ENCODE data around the gene TCAIM.

- no peak for TF ChIP-seq EZH2phosphoT487 (IDR thresholded peaks at IDR 0.05; ENCODE audit: low read depth, severe bottlenecking, unreplicated experiment)
- TF ChIP-seq CTCF (IDR thresholded peaks at IDR 0.05; ENCODE audit: poor library complexity): no peak
- TF ChIP-seq EZH2 (IDR thresholded peaks at IDR 0.05; ENCODE audit: borderline replicate concordance): no peak
Measured at GRCh38 chr3:44363591-44363990, 25.0 kb downstream of the TCAIM start.

Measured in hepatocyte (in vitro differentiated cells).